DOHH2 (cell line): ENCODE measurements around the gene CRK.

Experiments
- H3F3A ChIP-seq: fragments of 200-600 bp; sonication (generic), shearing (Covaris generic); 2 replicates; pipeline ENCODE4 v1.6.0; 2016; ENCODE audit warnings: antibody characterized with exemption, mild to moderate bottlenecking; ENCODE audit not compliant: control insufficient read depth, insufficient read depth
- H3K27ac ChIP-seq: fragments of 200-600 bp; sonication (generic); 2 replicates; pipeline ENCODE4 v1.5.1; 2014; ENCODE audit warnings: low read depth, mild to moderate bottlenecking, low read length, moderate library complexity
- H3K27me3 ChIP-seq: fragments of 200-600 bp; sonication (generic); 2 replicates; pipeline ENCODE4 v1.6.1; 2014; ENCODE audit warnings: mild to moderate bottlenecking, low read length, mixed read lengths; ENCODE audit not compliant: control insufficient read depth
- H3K36me3 ChIP-seq: fragments of 200-600 bp; sonication (generic); 2 replicates; pipeline ENCODE4 v1.6.1; 2014; ENCODE audit warnings: mild to moderate bottlenecking, low read length, moderate library complexity, mixed read lengths; ENCODE audit not compliant: control insufficient read depth
- H3K4me1 ChIP-seq: fragments of 200-600 bp; sonication (generic); 2 replicates; pipeline ENCODE4 v1.6.1; 2014; ENCODE audit warnings: mild to moderate bottlenecking, low read length, mixed read lengths; ENCODE audit not compliant: control insufficient read depth
- H3K4me2 ChIP-seq: fragments of 200-600 bp; sonication (generic); 2 replicates; pipeline ENCODE4 v1.6.0; 2014; ENCODE audit warnings: mild to moderate bottlenecking, low read length, moderate library complexity
- H3K4me3 ChIP-seq: fragments of 200-600 bp; sonication (generic); 2 replicates; pipeline ENCODE4 v1.5.1; 2014; ENCODE audit warnings: mild to moderate bottlenecking, low read length, mixed read lengths
- H3K79me2 ChIP-seq: fragments of 200-600 bp; sonication (generic); 2 replicates; pipeline ENCODE4 v1.6.1; 2014; ENCODE audit warnings: mild to moderate bottlenecking, low read length, mixed read lengths; ENCODE audit not compliant: control insufficient read depth
- H3K9me2 ChIP-seq: fragments of 200-600 bp; sonication (generic); replicated peaks from 2 replicates; pipeline ENCODE4 v1.6.1; 2014; ENCODE audit warnings: mild to moderate bottlenecking, low read length, mixed read lengths; ENCODE audit not compliant: control insufficient read depth
- H3K9me3 ChIP-seq: fragments of 200-600 bp; sonication (generic); 2 replicates; pipeline ENCODE4 v1.6.1; 2014; ENCODE audit warnings: antibody characterized with exemption, low read length, mixed read lengths; ENCODE audit not compliant: control insufficient read depth, insufficient read depth
- H4K20me1 ChIP-seq: fragments of 200-600 bp; sonication (generic); 2 replicates; pipeline ENCODE4 v1.6.0; 2014; ENCODE audit warnings: low read depth, mild to moderate bottlenecking, antibody characterized with exemption, low read length, moderate library complexity; ENCODE audit not compliant: control insufficient read depth, insufficient read depth
- EZH2phosphoT487 ChIP-seq: fragments of 200-600 bp; sonication (generic); IDR thresholded peaks from 2 replicates; pipeline ENCODE4 v1.6.1; 2017; ENCODE audit warnings: borderline replicate concordance, mild to moderate bottlenecking, antibody characterized with exemption, low read length, moderate library complexity, mixed read lengths
- TF ChIP-seq, protein P1 (sequence below): fragments of 200-600 bp; sonication (generic); IDR thresholded peaks from one replicate; pipeline ENCODE4 v1.5.1; 2014; ENCODE audit warnings: antibody characterized with exemption, mild to moderate bottlenecking, low read depth, low read length; ENCODE audit not compliant: poor library complexity, severe bottlenecking

CRK gene

DNA sequence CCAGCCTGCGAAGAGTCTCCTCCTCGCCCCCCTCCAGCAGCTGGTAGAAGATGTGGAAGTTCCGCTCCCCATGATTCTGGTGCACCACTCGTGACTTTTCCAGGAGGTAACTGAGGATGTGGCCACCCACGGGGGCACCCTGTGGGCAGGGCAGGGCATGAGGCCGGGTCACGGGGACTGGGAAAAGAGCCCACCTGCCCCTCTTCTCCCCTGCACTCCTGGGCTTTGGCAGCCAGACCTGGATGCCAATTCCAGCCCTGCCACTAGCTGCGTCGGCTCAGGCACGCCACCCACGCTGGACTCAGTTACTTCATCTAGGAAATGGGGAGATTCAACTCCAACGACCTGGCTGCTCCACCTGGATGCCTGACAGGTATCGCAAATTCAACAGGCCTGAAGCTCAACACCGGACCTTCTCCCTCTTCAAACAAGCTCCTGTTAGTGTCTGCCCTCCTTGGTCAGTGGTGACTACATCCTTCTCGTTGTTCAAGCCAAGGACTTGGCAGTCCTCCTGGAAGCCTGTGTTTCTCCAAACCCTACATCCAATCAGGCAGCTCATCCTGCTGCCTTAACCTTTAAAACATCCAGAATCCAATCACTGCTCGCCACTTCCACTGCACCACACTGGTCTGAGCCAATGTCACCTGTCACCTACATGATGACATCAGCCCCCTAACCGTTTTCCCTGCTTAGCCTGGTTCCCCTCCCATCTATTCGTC, 24.9 kb upstream of the CRK start:
- H3K9me3 ChIP-seq, result no peaks in the 10 kb centered on the region
- no peaks in the 10 kb centered on the region for H3K27me3 ChIP-seq
- TF ChIP-seq EZH2phosphoT487, result no peak
- TF ChIP-seq, protein P1, sequence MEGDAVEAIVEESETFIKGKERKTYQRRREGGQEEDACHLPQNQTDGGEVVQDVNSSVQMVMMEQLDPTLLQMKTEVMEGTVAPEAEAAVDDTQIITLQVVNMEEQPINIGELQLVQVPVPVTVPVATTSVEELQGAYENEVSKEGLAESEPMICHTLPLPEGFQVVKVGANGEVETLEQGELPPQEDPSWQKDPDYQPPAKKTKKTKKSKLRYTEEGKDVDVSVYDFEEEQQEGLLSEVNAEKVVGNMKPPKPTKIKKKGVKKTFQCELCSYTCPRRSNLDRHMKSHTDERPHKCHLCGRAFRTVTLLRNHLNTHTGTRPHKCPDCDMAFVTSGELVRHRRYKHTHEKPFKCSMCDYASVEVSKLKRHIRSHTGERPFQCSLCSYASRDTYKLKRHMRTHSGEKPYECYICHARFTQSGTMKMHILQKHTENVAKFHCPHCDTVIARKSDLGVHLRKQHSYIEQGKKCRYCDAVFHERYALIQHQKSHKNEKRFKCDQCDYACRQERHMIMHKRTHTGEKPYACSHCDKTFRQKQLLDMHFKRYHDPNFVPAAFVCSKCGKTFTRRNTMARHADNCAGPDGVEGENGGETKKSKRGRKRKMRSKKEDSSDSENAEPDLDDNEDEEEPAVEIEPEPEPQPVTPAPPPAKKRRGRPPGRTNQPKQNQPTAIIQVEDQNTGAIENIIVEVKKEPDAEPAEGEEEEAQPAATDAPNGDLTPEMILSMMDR, result no peak
- H3K9me2 ChIP-seq, result no peaks in the 10 kb centered on the region
- peaks cover 14% of the 10 kb centered on the region for H3K4me1 ChIP-seq
- no peaks in the 10 kb centered on the region; the same call in 1 of the 2 replicates for H3K79me2 ChIP-seq
- no peaks in the 10 kb centered on the region; the same call in 1 of the 2 replicates for H3F3A ChIP-seq
- no peak overlapping the region for H3K4me3 ChIP-seq
- no peak overlapping the region for H3K4me2 ChIP-seq
- H4K20me1 ChIP-seq, result no peaks in the 10 kb centered on the region
- H3K27ac ChIP-seq, result no peak overlapping the region
- H3K36me3 ChIP-seq, result peaks cover 13% of the 10 kb centered on the region; the same call in 1 of the 2 replicates

DNA sequence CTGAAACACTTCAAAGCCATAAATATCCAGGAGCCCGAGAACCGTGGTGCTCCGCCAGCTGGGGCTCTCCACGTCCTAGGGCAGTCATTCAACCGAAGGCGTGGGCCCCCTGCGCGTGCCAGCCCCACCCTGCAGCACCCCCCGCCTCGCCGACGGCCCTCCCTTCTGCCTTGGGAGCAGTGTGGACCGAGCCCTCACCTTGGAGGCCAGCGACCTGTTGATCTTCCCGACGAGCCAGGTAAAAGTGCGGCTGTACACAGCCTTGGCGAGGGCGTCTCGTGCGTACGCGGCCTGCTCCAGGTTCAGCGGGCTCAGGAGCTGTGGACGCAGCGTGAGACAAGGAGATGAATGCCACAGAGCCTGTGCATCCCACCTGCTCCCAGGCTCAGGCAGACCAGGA, 22.4 kb upstream of the CRK start:
- H3K27me3 ChIP-seq, result no peaks in the 10 kb centered on the region
- no peaks in the 10 kb centered on the region for H3K9me3 ChIP-seq
- H3K4me1 ChIP-seq, result peaks cover 9% of the 10 kb centered on the region
- no peak overlapping the region for H3K4me2 ChIP-seq
- no peak overlapping the region for H3K27ac ChIP-seq
- no peaks in the 10 kb centered on the region for H3K79me2 ChIP-seq
- no peak for TF ChIP-seq EZH2phosphoT487
- TF ChIP-seq, protein P1, result no peak
- no peaks in the 10 kb centered on the region; the same call in 1 of the 2 replicates for H3F3A ChIP-seq
- peaks cover 13% of the 10 kb centered on the region; the same call in 1 of the 2 replicates for H3K36me3 ChIP-seq
- no peaks in the 10 kb centered on the region for H4K20me1 ChIP-seq
- no peak overlapping the region for H3K4me3 ChIP-seq
- no peaks in the 10 kb centered on the region for H3K9me2 ChIP-seq

DNA sequence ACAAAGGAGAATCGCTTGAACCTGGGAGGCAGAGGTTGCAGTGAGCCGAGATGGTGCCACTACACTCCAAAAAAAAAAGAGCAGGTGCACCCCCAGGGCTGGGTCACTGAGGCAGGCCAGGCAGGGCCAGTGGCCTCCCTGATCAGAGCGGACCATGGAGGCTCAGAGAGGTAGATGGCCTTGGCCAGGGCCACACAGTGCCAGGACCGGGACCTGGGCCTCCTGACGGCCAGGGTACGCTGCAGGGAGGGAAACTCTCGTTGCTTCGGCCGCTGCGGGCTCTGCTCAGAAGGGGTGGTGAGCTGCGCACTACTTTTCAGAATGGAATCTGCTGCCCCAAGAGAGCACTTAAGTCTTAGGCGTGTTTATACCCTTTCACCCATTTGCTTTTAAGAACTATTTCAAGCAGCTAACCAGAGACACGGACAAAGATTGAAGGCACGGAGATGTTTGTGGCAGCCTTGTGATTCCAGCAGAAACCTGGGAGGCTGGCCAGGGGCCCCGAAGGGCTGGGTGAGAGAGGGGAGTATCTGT, 19.4 kb upstream of the CRK start:
- Histone ChIP-seq H3K4me3 (no peak overlapping the region), H3K27me3 (no peaks in the 10 kb centered on the region), H3K79me2 (no peaks in the 10 kb centered on the region), H3K4me1 (peaks cover 9% of the 10 kb centered on the region), H3K4me2 (no peak overlapping the region), H3F3A (no peaks in the 10 kb centered on the region; the same call in 1 of the 2 replicates), H3K9me2 (no peaks in the 10 kb centered on the region), H3K36me3 (peaks cover 5% of the 10 kb centered on the region; the same call in 1 of the 2 replicates), H3K27ac (no peak overlapping the region), H4K20me1 (no peaks in the 10 kb centered on the region), H3K9me3 (no peaks in the 10 kb centered on the region)
- TF ChIP-seq EZH2phosphoT487, result no peak
- TF ChIP-seq, protein P1, result no peak
